ENCODE results near the gene RASGRP3.

DNA sequence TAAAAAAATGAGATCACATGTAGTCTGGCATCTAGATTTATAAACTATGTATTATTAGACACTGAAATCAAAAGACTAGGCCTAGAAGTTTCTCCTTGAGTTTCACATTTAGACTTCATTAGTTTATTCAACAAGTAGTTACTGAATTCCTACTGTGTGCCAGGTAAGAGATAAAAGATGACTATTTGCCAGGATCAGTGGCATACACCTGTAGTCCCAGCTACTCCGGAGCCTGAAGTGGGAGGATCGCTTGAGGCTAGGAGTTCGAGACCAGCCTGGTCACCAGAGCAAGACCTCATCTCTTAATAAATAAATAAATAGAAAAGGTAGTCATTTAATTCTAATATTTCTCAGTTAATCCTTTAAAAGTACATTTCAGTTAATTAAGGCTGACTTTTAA, 120.6 kb downstream of the RASGRP3 start:
- TF ChIP-seq POLR2A (IDR thresholded peaks at IDR 0.05) (no peak), CTCF (IDR thresholded peaks at IDR 0.05) (no peak)

Measured in adrenal gland (tissue), 5 donors.